GM19463 (cell line): ENCODE data around the gene ERVFRD-1.

ENCODE experiments used
- ATAC-seq: cut with Tn5 transposase; IDR thresholded peaks from one replicate; pipeline ENCODE4 v1.9.1; 2021; ENCODE audit warnings: mild to moderate bottlenecking, moderate library complexity; ENCODE audit not compliant: unreplicated experiment

The ERVFRD-1 gene

GRCh38 chr6:11055127-11055627 is 56.3 kb downstream of the ERVFRD-1 start:
- ATAC-seq = no peak

GRCh38 chr6:11054722-11055121 is 56.8 kb downstream of the ERVFRD-1 start:
- ATAC-seq = no peak

GRCh38 chr6:11053307-11053706 is 58.2 kb downstream of the ERVFRD-1 start:
- ATAC-seq = no peak
